SKM-1 (cell line): Measurements from ENCODE around the gene OR8B4.
"Not testable (repeated sequence)": the region's sequence is repeated elsewhere in the genome, so short reads cannot be mapped to it uniquely, and the experiment has no call there.

Experiments
- DNase-seq: peaks from one replicate; lab custom pipeline; 2025; ENCODE audit not compliant: unreplicated experiment; lab: John Stamatoyannopoulos, UW

Gene OR8B4

DNA sequence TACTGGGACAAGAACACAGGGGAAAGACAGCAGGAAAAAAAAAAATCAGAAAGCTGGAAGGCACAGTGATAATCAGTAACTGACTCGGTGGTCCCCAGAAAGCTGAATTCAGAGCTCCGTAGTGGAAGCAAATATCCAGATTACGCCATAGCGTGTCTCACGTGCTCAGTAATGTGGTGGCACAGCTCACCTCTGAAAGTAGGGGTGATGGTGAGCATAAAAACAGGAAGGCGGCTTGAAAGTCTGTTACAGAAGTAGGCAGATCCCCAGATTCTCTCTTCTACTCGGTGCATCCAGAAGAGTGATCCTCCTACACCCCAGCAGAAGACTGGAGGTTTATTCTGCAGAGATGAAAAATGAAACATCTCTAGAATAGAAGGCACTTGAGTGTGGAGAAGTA, 14.8 kb downstream of the OR8B4 start:
- no peak for DNase-seq

DNA sequence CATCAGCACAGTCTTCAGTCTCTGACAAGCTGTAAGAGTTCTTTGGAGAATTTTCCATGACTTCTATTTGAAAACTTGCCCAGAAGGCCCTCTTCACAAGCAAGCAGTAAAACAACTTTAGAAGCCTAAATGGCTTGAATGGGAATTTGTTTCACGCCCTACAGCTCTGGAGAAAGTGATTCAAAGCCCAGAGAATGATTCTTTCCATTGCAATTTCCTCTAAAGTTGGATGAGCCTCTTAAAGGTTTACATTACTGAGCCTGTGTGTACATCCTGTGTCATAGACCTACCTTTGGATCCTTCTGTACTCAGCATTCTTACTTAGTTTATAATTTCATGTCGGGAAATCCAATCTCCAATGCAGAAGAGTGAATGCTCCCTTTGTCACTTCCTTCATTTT, 19.1 kb downstream of the OR8B4 start:
- DNase-seq, result no peak

DNA sequence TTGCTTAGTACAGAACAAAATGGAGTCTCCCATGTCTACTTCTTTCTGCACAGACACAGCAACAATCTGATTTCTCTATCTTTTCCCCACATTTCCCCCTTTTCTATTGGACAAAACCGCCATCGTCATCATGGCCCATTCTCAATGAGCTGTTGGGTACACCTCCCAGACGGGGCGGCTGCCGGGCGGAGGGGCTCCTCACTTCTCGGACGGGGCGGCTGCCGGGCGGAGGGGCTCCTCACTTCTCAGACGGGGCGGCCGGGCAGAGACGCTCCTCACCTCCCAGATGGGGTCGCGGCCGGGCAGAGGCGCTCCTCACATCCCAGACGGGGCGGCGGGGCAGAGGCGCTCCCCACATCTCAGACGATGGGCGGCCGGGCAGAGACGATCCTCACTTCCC, 21.5 kb downstream of the OR8B4 start:
- not testable (repeated sequence) for DNase-seq

DNA sequence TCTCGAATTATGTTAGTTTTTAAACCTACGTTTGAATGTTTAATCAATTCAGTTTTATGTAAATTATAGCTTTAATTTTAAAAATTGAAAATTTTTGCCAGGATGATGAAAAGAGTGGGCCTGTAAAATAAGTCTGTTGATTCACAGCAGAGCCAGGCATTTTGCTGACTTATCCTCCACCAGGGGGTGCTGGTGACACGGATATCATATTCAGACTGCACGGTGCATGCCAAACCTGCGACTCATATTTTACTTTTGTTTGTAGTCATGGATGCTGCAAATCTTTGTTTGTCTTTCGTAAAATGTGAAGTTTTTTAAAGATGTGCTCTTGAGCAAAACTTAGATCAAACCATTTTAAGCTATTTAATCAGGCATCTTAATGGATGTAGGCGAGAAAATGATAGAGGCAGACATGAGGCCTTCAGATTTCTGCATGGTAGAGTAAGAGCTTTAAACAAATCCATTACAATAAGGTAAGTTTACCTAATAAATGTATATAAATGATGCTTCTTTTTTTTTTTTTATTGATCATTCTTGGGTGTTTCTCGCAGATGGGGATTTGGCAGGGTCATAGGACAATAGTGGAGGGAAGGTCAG, 22.2 kb downstream of the OR8B4 start:
- DNase-seq, result no peak

DNA sequence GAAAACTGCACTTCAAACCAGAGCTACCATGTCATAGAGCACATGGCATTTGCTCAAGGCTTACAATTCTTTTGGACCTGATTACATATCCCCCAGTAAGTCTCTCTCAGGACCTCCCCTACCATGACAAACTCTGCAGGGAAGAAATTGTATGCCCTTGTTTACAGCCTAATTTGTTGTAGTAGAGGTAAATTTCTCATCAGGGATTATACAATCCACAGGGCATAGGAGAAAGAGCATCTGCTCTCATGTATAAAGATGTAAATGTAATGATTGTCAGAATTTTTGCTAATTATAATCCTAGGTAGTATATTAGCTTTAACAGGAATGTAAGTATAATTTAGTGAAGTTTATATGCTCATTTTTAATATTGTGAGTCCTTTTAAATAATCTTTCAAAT, 25.7 kb downstream of the OR8B4 start, which contains the start of gene OR8B3:
Gene OR8B3, minus strand, starts transcription at position 101 of the 400 bp plus-strand sequence. CDS start 1,673 bp downstream, outside the sequence.
- no peak for DNase-seq

DNA sequence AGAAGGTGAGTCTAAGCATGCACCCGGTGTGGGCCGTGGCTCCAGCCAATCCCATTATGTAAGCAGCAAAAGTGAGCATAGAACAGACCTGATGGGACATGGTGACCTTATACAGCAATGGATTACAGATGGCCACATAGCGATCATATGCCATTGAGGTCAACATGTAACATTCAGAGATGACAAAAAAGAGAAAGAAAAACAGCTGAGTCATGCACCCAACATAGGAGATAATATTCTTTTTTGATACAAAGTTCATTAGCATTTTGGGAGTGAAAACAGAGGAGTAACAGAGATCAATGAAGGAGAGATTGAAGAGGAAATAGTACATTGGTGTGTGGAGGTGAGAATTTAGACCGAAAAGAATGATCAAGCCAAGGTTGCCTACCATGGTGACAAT, 27.8 kb downstream of the OR8B4 start:
- DNase-seq, result not testable (repeated sequence)

DNA sequence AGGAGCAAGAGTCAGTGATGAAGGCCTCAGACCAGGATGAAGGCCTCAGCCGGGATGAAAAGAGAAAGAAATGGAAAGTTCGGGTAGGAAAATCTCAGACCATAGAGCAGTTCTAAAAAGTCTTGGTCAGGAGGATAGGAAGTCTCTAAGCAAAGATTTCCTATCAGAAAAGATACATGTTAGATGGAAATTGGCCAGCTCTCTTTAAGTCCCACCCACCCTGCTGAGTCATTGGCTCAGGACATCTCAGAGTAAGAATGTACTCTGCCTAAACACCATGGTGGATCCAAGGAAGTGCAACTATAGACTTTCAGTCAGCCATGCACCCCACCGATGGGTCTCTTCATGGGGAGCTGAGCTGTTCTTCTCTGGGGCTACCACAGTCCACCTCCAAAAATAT, 30.3 kb downstream of the OR8B4 start:
- DNase-seq, result no peak

DNA sequence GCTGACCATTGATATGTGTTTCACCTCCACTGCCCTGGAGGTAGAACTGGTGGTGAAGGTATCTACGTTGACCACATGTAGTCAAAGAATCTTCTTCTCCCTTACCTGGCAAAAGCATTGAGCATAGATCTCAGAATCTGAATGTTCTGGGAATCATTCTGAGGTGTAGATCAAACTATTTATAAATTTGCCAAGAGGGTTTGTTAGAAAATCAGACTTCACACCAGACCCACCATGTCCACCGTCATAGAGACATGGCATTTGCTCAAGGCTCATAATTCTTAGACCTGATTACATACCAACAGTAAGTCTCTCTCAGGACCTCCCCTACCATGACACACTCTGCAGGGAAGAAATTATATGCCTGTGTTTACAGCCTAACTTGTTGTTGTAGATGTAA, 40.3 kb downstream of the OR8B4 start, which contains the start of gene OR8B2:
Gene OR8B2, minus strand, starts transcription at position 101 of the 400 bp plus-strand sequence. CDS start 1,156 bp downstream, outside the sequence.
- DNase-seq, result no peak

DNA sequence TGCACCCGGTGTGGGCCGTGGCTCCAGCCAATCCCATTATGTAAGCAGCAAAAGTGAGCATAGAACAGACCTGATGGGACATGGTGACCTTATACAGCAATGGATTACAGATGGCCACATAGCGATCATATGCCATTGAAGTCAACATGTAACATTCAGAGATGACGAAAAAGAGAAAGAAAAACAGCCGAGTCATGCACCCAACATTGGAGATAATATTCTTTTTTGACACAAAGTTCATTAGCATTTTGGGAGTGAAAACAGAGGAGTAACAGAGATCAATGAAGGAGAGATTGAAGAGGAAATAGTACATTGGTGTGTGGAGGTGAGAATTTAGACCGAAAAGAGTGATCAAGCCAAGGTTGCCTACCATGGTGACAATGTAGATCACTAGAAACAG, 41.8 kb downstream of the OR8B4 start:
- not testable (repeated sequence) for DNase-seq

DNA sequence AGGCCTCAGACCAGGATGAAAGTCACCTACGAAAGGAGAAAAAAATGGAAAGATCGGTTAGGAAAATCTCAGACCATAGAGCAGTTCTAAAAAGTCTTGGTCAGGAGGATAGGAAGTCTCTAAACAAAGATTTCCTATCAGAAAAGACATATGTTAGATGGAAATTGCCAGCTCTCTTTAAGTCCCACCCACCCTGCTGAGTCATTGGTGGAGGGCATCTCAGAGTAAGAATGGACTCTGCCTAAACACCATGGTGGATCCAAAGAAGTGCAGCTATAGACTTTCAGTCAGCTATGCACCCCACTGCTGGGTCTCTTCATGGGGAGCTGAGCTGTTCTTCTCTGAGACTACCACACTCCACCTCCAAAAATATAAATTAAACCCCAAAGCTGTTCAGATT, 44.1 kb downstream of the OR8B4 start:
- no peak for DNase-seq

DNA sequence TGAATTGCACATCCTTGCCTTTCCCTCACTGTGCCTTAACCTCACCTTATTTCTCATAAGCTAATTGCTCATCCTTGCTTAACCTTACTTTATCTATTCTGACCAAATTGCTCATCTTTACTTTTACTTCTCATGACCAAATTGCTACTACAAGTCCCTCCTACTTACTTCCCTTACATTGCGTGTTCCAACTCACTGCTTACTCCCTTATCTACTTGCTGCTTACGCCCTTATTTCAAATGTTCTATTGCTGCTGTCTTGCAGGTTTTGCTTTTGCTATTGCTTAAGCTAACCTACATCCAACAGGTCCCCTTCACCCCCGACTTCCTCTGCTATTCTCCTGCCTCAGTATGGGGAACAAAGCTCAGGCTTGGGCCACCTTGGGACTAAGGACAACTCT, 48.4 kb downstream of the OR8B4 start:
- no peak for DNase-seq
